Stimulated activated CD8-positive, alpha-beta memory T cell treated with anti-CD3 and anti-CD28 coated beads, Interleukin-7, amount 100 ng/mL, for 48 hours (primary cell): ENCODE data around the gene ZNF771.
A peak's percentile ranks its signal among the peaks of the same experiment; 100 is the strongest.

Source experiments
- DNase-seq, 2 donors: peaks; one replicate each; pipeline ENCODE4 v3.0.0-alpha.2; 2020; ENCODE audit warnings: low read depth in 1 of 2; ENCODE audit errors: extremely low read depth in 1 of 2

Gene ZNF771

DNA sequence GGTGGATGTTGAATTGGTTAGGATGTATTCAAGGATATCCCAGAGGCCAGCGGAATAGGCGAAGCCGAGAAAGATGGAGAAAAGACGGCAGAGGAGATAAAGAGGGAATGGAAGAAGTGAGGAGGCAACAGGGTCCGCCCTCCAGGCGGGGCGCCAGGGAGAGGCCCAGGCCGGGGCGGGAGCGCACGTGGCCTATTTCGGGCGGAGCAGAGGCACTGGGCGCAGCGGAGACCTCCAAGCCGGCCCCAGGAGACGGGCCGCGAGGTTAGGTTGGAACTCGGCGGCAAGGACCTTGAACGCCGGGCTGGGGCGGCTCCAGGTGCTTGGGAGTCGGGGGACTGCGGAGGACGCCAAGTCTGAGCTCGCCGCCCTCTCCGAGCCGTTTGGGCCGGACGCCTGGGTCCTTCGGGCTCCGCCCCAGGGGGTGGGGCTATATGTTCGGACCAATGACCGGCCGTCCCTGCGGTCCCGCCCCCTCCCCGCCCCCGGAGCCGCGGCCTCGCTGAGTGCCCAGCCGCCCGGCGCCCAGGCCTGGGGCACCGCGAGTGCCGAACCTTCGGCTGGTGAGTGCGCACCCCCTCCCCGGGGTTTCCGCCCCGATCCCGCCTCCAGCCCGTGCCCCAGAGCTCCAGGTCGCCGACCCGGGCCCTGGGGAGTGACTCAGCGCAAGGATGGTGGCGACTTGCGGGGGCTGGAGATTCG is at the start of gene ZNF771:
ZNF771 (plus strand) TSS at position 505 of the 702 bp plus-strand sequence. CDS start 448 bp downstream, outside the sequence.
- DNase-seq: peak; percentile 89 to 90

- no peak for DNase-seq
Measured at GRCh38 chr16:30357715-30358576, 49.5 kb upstream of the ZNF771 start.

DNA sequence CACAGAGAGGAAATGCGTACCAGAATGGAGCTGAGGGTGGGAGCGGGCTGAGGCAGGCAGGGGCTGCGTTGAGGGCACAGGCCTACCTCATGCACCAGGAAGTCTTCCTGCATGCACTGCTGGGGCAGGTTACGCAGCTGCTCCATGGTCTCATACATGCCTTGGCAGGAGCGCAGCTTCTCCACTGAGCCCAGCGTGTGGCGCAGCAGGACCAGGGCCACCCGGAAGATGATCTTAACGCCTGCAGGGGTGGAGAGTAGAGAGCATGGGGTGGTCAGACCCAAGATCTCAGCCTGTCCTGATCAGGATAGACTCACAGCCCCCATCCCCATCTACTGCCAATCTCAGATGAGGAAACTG is 48.8 kb upstream of the ZNF771 start:
- DNase-seq: no peak

- DNase-seq: no peak
Measured at GRCh38 chr16:30358990-30359870, 48.2 kb upstream of the ZNF771 start.

GRCh38 chr16:30359871-30360170 is 47.6 kb upstream of the ZNF771 start:
- DNase-seq: no peak

DNA sequence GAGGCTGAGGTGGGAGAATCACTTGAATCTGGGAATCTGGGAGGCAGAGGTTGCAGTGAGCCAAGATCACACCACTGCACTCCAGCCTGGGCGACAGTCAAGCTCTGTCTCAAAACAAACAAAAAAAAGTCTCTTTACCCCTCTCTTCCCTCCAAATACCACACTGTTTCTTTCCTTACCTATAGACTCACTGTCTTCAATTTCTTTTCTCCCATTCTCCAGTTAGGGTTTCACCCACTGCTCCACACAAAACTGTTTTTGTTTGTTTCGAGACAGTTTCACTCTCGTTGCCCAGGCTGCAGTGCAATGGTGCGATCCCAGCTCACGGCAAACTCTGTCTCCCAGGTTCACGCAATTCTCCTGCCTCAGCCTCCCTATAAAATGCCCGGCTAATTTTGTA is 46.2 kb upstream of the ZNF771 start:
- no peak for DNase-seq

DNA sequence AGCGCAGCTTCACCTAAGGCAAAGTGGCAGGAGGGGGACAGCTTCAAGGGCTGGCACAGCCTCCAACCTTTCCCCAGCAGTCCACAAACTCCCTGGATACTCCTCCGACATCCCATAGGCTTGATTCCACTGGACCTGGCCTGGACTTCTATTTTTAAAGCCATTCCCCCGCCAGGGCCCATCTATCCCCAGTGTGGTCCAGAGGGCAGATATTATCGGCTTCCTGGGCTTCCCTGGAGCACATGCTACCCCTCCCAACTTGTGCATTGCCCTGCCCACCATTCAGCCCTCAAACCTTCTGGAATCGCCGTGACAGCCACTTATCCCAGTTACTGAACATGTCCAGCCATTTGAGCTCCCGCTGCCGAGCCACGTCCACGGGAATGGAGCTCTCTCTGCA is 42.2 kb upstream of the ZNF771 start:
- DNase-seq: no peak

DNA sequence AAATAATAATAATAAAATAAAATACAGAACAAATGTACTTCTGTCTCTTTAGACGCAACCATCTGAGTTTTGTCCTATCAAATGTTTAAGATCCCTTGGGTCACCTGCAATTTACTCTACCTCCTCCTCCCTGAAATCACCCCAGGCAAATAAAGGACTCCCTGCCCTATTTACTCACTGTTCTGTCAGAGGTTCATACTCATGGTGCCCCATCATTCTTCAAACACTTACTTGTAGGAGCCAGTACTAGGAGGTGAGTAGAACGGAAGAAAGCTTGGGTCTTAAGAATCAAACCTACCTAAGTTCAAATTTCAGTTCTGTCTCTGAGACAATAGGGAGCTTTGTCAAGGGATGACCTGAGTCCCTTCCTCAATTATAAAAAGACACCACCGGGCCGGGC is 40.9 kb upstream of the ZNF771 start:
- no peak for DNase-seq

- no peak for DNase-seq
Measured at GRCh38 chr16:30367349-30368009, 39.9 kb upstream of the ZNF771 start.

DNA sequence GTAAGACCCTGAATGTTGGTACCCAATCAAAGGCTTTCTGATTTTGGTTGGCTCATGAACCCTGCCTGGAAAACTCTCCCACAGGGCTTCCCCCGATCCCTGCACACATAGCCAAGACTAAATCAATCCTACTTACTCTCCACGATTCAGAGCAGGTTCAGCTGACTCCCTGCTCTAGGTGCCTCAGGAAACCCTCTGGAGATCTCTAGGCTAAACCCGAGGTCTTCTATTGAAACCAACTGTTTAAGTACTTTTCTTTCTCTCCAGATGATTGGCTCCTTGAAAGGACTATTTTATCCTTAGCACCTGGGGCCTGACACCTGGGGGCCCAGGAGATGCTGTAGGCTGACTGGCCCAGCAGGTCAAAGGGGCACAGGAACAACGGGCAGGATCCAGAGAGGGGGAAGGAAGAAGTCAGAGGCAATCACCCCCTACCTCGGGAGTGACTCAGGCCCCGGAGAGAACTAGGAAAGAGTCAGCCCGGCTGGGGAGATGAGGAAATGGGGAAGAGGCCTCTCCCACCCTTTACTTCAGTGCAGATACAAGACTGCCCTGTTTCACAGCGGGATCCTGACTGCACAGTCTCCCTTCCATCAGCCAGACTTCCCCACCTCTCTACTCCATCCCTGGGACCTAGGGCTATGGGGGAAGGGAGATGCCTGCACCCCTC is 39.1 kb upstream of the ZNF771 start:
- DNase-seq: no peak

DNA sequence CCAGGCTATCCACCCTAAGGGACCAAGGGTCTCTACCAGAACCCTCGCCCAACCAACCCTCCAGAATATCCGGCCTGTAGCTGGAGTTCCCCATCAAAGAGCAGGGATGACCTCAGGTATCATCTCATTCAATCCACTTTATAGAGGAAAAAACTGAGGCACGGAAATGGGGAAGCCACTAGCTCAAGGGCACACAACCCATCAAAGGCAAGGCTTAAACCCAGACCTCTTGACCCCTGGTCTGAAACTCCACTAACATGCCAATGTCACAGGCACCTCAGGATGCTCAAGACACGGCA is 38.7 kb upstream of the ZNF771 start:
- no peak for DNase-seq

GRCh38 chr16:30369091-30369937 is 38.1 kb upstream of the ZNF771 start:
- no peak for DNase-seq

- DNase-seq: no peak
Measured at GRCh38 chr16:30369938-30370455, 37.4 kb upstream of the ZNF771 start.

- peak; percentile 94 to 99 for DNase-seq
Measured at GRCh38 chr16:30370456-30371247, 36.8 kb upstream of the ZNF771 start, which contains the start of gene TBC1D10B. Gene TBC1D10B, minus strand, starts transcription at chr16:30370494. Its CDS starts 311 bp downstream, at chr16:30370183.

- no peak for DNase-seq
Measured at GRCh38 chr16:30371248-30371816, 36.1 kb upstream of the ZNF771 start.

DNA sequence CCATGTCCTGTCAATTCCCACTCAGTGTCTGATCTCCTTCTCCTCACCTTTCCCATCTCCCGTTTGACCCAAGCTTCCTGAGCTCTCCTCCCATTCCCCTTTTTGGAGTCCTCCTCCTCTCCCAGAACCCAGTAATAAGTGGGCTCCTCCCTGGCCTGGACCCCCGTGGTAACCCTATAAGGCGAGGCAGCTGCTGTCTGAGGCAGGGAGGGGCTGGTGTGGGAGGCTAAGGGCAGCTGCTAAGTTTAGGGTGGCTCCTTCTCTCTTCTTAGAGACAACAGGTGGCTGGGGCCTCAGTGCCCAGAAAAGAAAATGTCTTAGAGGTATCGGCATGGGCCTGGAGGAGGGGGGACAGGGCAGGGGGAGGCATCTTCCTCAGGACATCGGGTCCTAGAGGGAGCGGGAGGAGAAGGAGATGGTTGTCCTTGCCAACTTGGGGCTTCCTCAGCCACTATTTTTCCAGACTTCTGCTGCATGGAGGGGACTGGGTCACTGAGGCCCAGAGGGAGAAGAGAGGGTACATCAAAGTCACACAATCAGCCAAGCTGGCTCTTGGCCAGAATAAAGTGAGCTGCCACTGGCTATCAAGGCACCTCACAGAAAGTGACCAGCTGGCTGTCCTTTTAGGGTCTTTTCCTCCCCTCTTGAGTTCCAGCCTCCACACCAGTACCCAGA is 35.2 kb upstream of the ZNF771 start:
- no peak for DNase-seq

DNA sequence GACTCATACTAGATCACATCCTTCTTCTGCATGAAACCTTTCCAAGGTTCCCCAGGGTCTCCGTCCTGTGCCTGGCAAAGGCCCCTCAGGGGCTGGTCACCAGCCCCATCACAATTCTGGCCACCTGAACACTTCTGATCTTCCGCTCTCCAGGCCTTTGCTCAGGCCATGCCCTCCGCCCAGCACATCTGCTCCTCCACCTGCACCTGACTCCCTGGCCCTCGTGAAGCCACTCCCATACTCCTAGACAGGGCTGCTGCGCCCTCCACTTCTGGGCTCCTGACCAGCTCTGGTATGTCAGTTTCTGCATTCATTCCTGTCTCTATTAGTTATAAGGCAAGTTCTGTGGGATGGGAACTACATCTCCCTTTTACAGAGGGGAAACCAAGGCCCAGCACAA is 34.7 kb upstream of the ZNF771 start:
- no peak for DNase-seq

DNA sequence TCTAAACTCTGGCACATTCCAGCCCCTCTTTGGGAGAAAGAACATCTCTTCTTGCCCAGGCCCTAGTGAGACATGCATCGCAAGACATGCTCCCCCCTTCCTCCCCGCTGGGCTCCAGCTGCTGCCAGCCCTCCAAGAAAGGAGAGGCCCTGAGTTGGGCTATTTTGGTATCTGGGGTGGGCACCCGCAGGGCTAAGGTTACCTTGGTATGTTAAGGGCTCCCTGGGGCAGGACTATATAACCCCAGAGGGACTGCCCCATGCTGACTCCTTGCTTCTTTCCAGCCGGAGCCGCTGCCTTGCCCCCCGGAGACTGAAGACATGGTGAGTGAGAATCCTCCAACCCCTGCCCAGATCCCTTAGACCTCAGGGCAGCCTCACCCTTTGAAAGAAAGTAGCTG is 32.9 kb upstream of the ZNF771 start, which contains the start of gene MYL11:
MYL11 (plus strand) TSS at position 265 of the 400 bp plus-strand sequence; CDS start at position 321, 56 bp downstream.
- DNase-seq: no peak
